Retina (tissue), 1 donor: ENCODE data around the gene GSKIP.
A peak's percentile ranks its signal among the peaks of the same experiment; 100 is the strongest.

Experiments used
- DNase-seq: peaks from one replicate; pipeline ENCODE4 v3.0.0-alpha.2; 2016

The GSKIP gene

DNA sequence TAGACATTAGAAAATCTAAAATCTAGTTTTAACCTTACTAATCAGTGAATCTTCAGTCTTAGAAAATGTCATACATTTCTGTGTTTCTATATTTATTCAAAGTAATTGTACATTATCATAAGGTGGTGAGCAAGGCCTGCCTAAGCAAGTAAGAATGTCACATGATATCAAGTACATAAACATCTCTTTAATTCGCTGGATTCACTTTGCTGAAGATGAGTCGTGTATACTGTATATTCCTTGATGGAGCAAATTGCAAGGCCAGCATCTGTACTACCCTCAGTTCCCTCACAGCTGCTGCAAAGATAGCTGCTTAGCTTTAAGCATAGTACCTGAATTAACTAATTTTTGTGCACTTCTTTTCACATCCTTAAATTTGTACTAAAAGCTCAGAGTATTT, 20.1 kb downstream of the GSKIP start:
- DNase-seq = no peak

DNA sequence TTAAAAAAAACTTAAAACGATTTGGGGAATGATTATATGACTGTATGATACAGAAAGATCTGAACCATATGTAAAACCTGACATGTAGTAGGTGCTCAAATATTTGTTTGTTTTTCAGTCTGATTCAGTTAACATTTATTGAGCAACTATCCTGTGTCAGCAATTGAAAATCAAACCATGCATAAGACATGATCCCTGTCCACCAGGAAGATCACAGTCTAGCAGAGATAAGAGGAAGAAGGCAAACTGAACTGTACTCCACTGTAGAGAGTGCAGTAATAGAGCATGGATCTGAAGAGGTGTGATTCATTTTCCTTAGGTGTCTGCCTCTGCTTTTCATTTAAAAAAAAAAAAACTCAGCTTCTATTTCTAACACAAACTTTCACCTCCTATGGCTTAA, 20.7 kb downstream of the GSKIP start:
- DNase-seq = no peak

DNA sequence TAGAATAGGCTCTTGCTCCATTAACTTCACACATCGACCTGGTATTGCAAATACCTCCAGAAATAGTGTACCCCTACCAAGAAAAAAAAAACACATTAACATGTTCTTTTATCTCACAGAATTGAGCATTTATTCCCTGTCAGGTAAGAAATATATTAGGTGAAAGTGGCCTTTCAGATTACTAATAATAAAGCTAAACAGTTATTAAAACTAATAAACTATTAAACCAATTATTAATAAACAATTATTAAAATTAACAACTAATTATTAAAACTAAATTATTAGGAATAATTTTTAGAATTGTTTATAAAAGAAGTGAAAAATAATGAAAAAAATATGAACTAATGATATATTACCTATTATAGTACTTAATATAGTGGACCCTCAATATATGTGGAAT, 21.4 kb downstream of the GSKIP start:
- no peak for DNase-seq

- no peak for DNase-seq
Measured at GRCh38 chr14:96385385-96385784, 22.1 kb downstream of the GSKIP start.

GRCh38 chr14:96390965-96391292, 27.6 kb downstream of the GSKIP start:
- no peak for DNase-seq

- peak; percentile 88 for DNase-seq
Measured at GRCh38 chr14:96391293-96392118, 28.2 kb downstream of the GSKIP start.

DNA sequence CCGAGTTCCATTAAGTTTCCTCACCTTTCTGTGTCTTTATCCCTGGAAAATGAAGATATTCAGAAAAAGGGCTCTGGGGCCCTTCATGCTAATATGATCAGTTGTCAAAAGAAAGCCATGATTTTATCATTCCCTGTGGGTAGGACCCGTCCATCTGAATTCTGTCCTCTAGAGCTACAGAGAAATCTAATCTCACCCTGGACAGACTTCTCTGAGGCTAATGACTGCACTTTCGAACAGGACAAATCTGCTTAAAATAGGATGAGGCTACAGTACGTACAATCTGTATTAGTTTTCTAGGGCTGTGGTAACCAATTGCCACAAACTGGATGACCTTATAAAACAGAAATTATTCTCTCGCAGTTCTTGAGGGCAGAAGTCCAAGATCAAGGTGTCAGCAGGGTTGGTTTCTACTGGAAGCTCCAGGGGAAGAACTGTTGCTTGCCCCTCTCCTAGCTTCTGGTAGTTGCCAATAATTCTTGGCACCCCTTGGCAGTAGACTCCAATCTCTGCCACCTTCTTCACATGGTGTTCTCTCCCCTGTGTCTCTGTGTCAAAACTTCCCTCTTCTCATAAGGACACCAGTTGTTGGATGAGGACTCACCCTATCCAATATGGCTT, 29.9 kb downstream of the GSKIP start:
- no peak for DNase-seq

DNA sequence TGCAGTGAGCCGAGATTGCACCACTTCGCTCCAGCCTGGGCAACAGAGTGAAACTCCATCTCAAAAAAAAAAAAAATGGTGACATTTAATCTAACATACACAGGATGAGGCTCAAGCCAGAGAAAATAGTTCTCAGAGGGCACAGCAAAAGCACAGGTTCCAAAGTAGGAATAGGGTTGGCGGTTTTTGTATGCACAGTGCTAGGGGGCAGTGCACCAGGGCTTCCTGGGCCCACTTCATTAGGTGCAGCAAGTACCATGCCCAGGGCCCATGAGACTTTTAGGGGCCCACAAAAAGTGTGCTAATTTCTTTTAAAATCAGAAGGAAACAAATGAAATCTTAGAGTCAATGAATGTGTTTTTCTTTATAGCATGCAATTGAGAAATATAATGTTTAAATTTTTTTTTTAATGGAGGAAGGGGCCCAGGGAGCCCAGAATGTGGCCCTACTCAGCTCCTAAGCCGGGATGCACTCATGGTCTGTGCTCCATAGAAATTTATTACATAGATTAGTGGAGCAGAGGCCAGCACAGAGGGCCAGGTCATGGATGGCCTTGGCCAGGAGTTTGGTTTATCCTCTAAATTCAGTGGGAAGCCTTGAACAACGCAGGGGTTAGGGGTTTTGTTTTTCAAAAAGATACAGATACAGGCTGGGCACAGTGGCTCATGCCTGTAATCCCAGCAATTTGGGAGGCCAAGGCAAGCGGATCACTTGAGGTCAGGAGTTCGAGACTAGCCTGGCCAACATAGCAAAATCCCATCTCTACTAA, 30.9 kb downstream of the GSKIP start:
- DNase-seq = no peak

DNA sequence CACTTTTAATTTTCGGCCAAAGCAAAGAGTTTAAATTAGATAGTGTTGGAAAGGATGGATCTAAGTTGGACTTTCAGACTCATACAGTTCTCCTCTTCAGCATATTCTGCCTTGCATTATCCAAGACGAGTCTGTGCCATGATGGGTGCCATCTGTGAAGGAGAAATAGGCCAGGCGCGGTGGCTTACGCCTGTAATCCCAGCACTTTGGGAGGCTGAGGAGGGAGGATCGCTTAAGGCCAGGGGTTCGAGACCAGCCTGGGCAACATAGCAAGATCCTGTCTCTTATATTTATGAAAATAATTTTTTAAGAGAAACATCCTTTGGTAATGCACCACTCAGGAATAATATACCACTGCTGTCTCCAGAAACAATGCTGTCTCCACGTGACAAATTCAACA, 35.1 kb downstream of the GSKIP start:
- DNase-seq = no peak

GRCh38 chr14:96398921-96399320, 35.6 kb downstream of the GSKIP start:
- DNase-seq = no peak

GRCh38 chr14:96399405-96399804, 36.1 kb downstream of the GSKIP start:
- no peak for DNase-seq

DNA sequence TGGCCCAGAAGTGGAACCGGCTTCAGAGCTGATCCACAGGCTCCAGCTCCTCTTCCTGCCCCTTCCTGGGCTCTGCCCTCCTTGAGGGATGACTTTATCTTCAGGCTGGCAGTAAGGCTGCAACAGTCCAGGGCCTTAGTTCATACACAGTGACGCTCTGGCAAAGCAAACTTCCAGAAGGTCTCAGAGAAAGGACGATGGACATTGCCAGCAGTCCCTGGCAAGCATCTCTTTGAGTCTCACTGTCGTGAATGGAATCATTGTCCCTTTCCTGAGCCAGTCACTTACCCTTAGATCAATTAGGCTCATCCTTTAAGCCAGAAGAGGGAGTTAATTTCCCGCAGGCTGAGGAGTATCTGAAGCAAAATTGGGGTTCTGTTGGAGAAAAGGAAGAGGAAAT, 37.2 kb downstream of the GSKIP start:
- DNase-seq = no peak

DNA sequence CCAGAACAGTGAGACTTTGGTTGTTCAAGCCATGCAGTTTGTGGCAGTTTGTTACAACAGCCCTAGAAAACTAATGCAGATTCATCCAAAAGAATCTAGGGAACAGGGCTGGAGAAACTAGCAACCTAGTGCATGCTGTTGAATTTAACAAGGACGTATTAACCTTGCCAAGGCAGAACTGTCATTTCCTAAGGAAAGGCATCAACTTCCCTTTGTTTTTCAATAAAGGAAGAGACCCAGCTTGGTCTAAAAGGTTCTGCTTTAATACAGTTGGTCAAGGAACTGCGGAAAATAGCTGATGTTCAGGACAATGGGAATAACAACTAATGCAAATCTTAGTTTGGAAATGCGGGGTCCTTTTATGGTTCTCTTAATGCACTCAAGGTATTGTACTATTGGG, 40.1 kb downstream of the GSKIP start:
- no peak for DNase-seq

- no peak for DNase-seq
Measured at GRCh38 chr14:96405677-96406076, 42.4 kb downstream of the GSKIP start.

GRCh38 chr14:96407935-96408570, 44.7 kb downstream of the GSKIP start:
- no peak for DNase-seq

GRCh38 chr14:96408608-96409007, 45.3 kb downstream of the GSKIP start:
- no peak for DNase-seq

DNA sequence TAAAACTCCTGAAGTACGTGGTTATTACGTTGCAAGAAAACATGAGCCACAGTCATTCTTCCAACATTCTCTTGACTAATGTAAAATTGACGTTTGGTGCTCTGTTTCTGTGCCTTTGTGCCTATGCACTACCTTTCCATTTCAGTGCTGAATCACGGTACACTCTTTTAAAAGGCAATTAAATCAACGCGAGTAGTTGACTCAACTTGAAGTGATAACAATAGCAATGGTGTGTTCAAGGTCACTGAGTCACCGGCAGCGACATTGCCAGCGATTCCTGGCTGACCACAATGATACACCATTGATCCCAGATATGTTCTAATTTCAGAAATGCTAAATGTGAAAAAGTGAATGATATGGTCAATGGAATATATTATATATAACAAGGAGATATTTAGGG, 46.4 kb downstream of the GSKIP start:
- DNase-seq = no peak

GRCh38 chr14:96410119-96410518, 46.8 kb downstream of the GSKIP start:
- DNase-seq = no peak

DNA sequence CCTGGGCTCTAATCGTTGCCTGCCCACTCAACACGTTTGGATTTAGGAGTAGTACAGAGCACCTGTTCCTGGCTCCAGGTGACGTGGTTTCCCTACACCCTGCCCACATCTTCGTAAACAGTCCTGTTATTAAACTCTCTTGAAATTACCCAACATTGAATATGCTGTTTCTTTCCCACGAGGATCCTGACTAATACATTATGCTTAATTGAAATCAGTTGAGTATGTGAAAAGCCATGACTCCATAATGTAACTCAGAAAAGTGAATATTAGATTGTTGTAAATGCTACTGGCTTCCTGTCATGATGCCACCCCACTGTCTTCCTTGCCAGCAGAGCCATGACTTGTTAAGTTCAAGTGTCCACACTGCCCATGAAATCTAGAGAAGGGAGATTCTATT, 50.2 kb downstream of the GSKIP start:
- no peak for DNase-seq

DNA sequence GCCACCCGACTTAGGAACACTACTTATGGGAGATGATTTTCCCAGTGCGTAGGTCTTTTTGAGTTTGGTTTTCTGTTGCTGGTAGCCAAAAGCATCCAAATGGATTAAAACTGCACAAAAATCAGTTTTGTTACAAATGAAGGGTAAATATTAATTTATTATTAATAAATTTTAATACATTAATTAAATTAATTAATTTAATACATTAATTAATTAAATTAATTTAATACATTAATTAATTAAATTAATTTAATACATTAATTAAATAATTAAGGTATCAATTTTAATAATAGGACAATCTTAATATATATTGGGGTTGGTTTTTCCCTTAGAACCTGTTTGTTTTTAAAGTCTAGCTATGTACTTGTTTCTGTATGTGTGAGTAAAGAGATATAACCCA, 52.2 kb downstream of the GSKIP start:
- DNase-seq = no peak

- DNase-seq = no peak
Measured at GRCh38 chr14:96416292-96416691, 53.0 kb downstream of the GSKIP start.

DNA sequence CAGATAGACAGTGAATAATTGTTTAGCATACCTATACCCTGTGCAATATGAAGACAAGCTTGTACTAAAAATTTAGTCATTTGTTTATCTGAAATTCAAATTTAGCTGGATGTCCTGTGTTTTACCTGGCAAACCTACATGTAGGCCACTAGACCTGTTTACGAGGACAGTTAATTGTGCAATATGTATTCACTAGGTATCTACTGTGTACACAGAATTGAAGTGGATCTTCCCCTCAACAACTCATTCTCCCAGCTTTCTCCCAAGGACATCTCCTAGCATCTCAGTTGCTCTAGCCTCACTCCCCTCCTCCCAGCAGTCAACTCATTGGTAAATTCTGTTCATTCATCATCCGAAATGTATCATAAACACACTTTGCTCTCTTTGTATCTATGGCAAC, 53.9 kb downstream of the GSKIP start:
- DNase-seq = no peak

DNA sequence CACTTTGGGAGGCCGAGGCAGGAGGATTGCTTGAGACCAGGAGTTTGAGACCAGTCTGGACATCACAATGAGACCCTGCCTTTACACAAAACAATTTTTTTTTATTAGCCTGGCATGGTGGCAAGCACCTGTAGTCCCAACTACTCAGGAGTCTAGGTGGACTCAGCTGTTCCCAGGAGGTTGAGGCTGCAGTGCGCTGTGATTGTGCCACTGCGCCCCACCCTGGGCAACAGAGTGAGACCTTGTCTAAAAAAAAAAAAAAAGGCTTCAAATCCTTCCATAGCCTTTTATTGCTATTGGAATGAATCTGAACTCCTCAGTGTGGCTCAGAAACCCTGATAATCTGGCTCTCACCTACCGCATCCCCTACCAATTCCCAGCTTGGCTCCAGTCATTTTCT, 54.7 kb downstream of the GSKIP start:
- no peak for DNase-seq

GRCh38 chr14:96421236-96421635, 57.9 kb downstream of the GSKIP start:
- DNase-seq = no peak
